Right lung (tissue), 5 donors: ENCODE measurements around the gene UBAC2. TPM values are rescaled to one million over a fixed set of nuclear protein-coding genes. Genes with fewer than 3 reads are reported as not detected.

Source experiments
- DNase-seq, 2 donors: peaks; one replicate each; pipeline ENCODE4 v3.0.0-alpha.2; 2013
- polyA plus RNA-seq, 5 donors: library from polyadenylated mRNA; unstranded; fragments of 120-200 nt; gene quantifications; one replicate each; pipeline versions ENCODE4 v1.2.1 to v1.2.3, GENCODE V29; 2013; ENCODE audit warnings: inconsistent platforms in 1 of 5, low replicate concordance in 1 of 5; ENCODE audit not compliant: insufficient read length in 5 of 5, insufficient read depth in 1 of 5

Gene UBAC2
- polyA plus RNA-seq, 5 donors: 65.7 to 73.6 (median 69.7) TPM

- no peak for DNase-seq
Observed at GRCh38 chr13:99355267-99356011, 154.8 kb downstream of the UBAC2 start.

- DNase-seq: no peak
Observed at GRCh38 chr13:99356012-99356261, 155.3 kb downstream of the UBAC2 start.

GRCh38 chr13:99356262-99357091 is 155.8 kb downstream of the UBAC2 start:
- DNase-seq: peak; percentile 38 to 48

GRCh38 chr13:99357131-99357596 is 156.5 kb downstream of the UBAC2 start:
- DNase-seq: no peak

GRCh38 chr13:99357941-99358340 is 157.3 kb downstream of the UBAC2 start:
- no peak for DNase-seq

GRCh38 chr13:99359528-99359927 is 158.9 kb downstream of the UBAC2 start:
- no peak for DNase-seq

- no peak for DNase-seq
Observed at GRCh38 chr13:99360696-99361095, 160.0 kb downstream of the UBAC2 start.

- no peak for DNase-seq
Observed at GRCh38 chr13:99361197-99361596, 160.5 kb downstream of the UBAC2 start.

- DNase-seq: no peak
Observed at GRCh38 chr13:99362362-99362761, 161.7 kb downstream of the UBAC2 start.

- DNase-seq: no peak
Observed at GRCh38 chr13:99363391-99363790, 162.7 kb downstream of the UBAC2 start.

GRCh38 chr13:99363949-99364348 is 163.3 kb downstream of the UBAC2 start:
- no peak for DNase-seq

GRCh38 chr13:99366075-99366987 is 165.7 kb downstream of the UBAC2 start:
- no peak for DNase-seq

- DNase-seq: no peak
Observed at GRCh38 chr13:99367106-99367616, 166.5 kb downstream of the UBAC2 start.

GRCh38 chr13:99367663-99368448 is 167.2 kb downstream of the UBAC2 start:
- DNase-seq: no peak

- no peak for DNase-seq
Observed at GRCh38 chr13:99370481-99371275, 170.0 kb downstream of the UBAC2 start.

- DNase-seq: no peak
Observed at GRCh38 chr13:99371956-99372355, 171.3 kb downstream of the UBAC2 start.

GRCh38 chr13:99373436-99373835 is 172.8 kb downstream of the UBAC2 start:
- DNase-seq: no peak

GRCh38 chr13:99374169-99374991 is 173.7 kb downstream of the UBAC2 start:
- DNase-seq: no peak

- DNase-seq: no peak
Observed at GRCh38 chr13:99374994-99375737, 174.5 kb downstream of the UBAC2 start.
